PC-9 (cell line): ENCODE data around the gene HINFP. TPM values are rescaled to one million over a fixed set of nuclear protein-coding genes. Genes with fewer than 3 reads are reported as not detected.
A peak's percentile ranks its signal among the peaks of the same experiment; 100 is the strongest.

Source experiments
- BruUV-seq: library from RNA; stranded (reverse); fragments of 400-500 nt; replicated peaks from 2 replicates; lab custom pipeline; 2021; lab: Mats Ljungman, UMichigan
- CTCF ChIA-PET: fragments of 300-600 bp; sonication (Branson Sonifier 250); formaldehyde crosslinking; loops from one replicate; lab custom pipeline; 2022; ENCODE audit warnings: antibody characterized with exemption; lab: Charles Lee
- POLR2A ChIA-PET: fragments of 300-600 bp; sonication (Branson Sonifier 250); formaldehyde crosslinking; loops from one replicate; lab custom pipeline; 2022; ENCODE audit warnings: antibody characterized with exemption; ENCODE audit not compliant: unreplicated experiment; lab: Charles Lee
- DNase-seq, 2 experiments: peaks; one replicate each; pipeline versions ENCODE4 v3.0.0 to v3.0.0-alpha.2; 2015 to 2022; ENCODE audit warnings: mixed read lengths in 1 of 2
- H2AFZ ChIP-seq: fragments of 200-600 bp; sonication (generic); 2 replicates; pipeline ENCODE4 v1.8.1; 2017; ENCODE audit warnings: antibody characterized with exemption
- H3F3A ChIP-seq: fragments of 200-600 bp; sonication (generic); 2 replicates; pipeline ENCODE4 v1.8.1; 2017; ENCODE audit warnings: antibody characterized with exemption, mild to moderate bottlenecking, low read depth; ENCODE audit not compliant: insufficient read depth
- H3K27ac ChIP-seq: fragments of 200-600 bp; sonication (generic); 2 replicates; pipeline ENCODE4 v1.6.1; 2016; ENCODE audit warnings: mixed run types
- H3K27me3 ChIP-seq: fragments of 200-600 bp; sonication (generic); 2 replicates; pipeline ENCODE4 v1.6.1; 2016; ENCODE audit warnings: low read depth, mixed run types; ENCODE audit not compliant: insufficient read depth
- H3K36me3 ChIP-seq: fragments of 200-600 bp; sonication (generic); 2 replicates; pipeline ENCODE4 v1.6.1; 2016; ENCODE audit warnings: low read depth, mixed run types
- H3K4me1 ChIP-seq: fragments of 200-600 bp; sonication (generic); replicated peaks from 2 replicates; pipeline ENCODE4 v1.6.1; 2016; ENCODE audit warnings: mixed run types; ENCODE audit not compliant: insufficient read depth
- H3K4me2 ChIP-seq: fragments of 200-600 bp; sonication (generic); 2 replicates; pipeline ENCODE4 v1.6.1; 2017; ENCODE audit warnings: mixed run types
- H3K4me3 ChIP-seq: fragments of 200-600 bp; sonication (generic); 2 replicates; pipeline ENCODE4 v1.6.1; 2016; ENCODE audit warnings: mixed run types
- H3K79me2 ChIP-seq: fragments of 200-600 bp; sonication (generic); 2 replicates; pipeline ENCODE4 v1.6.1; 2017; ENCODE audit warnings: low read depth, mixed run types
- H3K9me2 ChIP-seq: fragments of 200-600 bp; sonication (generic); 2 replicates; pipeline ENCODE4 v1.8.1; 2017; ENCODE audit warnings: mild to moderate bottlenecking; ENCODE audit not compliant: insufficient read depth
- H3K9me3 ChIP-seq: fragments of 200-600 bp; sonication (generic); 2 replicates; pipeline ENCODE4 v1.8.1; 2016; ENCODE audit warnings: low read depth; ENCODE audit not compliant: insufficient read depth
- H4K20me1 ChIP-seq: fragments of 200-600 bp; sonication (generic); 2 replicates; pipeline ENCODE4 v1.8.1; 2017; ENCODE audit not compliant: insufficient read depth
- EZH2 ChIP-seq: fragments of 200-600 bp; sonication (generic); IDR thresholded peaks from 2 replicates; pipeline ENCODE4 v1.8.0; 2017; ENCODE audit warnings: antibody characterized with exemption, low read depth
- intact Hi-C: fragments of 100-400 bp; cut with micrococcal nuclease; formaldehyde crosslinking; loops from one replicate; pipeline ENCODE4 v1.10.0; 2022; ENCODE audit not compliant: unreplicated experiment
- total RNA-seq: library from RNA; stranded (reverse); gene quantifications from 2 replicates; pipeline ENCODE4 v1.2.3, GENCODE V29; 2021
- TF ChIP-seq, protein P1 (sequence below): fragments of 200-600 bp; sonication (generic); conservative IDR thresholded peaks from 2 replicates; pipeline ENCODE4 v1.6.1; 2017; ENCODE audit warnings: mixed run types, antibody characterized with exemption, mild to moderate bottlenecking, moderate library complexity

The HINFP gene
- total RNA-seq, 1 experiment from 2014 or later: 35.5 TPM

DNA sequence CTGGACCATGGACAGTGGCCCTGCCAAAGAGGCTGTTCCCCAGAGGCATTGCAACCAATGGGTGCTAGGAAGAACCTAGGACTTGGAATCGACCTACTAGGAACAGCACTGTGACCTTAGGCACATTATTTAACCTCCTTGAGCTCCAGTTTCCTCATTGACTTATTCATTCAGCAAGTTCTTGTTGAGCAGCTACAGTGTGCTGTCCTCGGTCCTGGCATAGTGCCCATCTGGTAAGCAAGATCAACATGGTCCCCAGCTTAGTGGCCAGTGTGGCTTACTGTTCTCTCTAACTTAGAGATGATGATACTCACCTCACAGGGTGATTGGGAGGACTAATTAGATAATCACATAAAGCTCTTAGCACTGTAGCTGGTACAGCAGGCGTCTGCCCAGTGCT, 35.7 kb downstream of the HINFP start:
- peak in 1 of 2 experiments; percentile 63 for DNase-seq
- POLR2A ChIA-PET: interaction anchor here (0.6 kb wide), 1 partner anchor 536 kb away, joined by 8 read pairs; no protein-coding TSS in a partner anchor
- intact Hi-C loops: no loop called here

DNA sequence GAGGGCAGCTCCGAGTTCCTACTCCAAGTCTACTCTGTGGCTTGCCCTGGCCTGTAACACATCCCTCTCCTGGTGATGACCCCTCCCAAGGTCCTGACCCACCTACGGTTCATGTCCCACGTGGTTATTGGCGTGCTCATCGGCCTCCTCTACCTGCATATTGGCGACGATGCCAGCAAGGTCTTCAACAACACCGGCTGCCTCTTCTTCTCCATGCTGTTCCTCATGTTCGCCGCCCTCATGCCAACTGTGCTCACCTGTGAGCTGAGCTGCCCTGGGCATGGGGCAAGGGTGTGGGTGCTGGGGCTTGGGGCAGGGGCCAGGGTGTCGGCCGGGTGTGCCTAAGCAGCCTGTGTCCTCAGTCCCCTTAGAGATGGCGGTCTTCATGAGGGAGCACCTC, 37.1 kb downstream of the HINFP start:
- H3K36me3 ChIP-seq: no peaks in the 10 kb centered on the region
- H3F3A ChIP-seq: no peaks in the 10 kb centered on the region
- no peaks in the 10 kb centered on the region for H3K79me2 ChIP-seq
- no peak overlapping the region for H3K4me2 ChIP-seq
- H4K20me1 ChIP-seq: no peaks in the 10 kb centered on the region
- no TSS peak for BruUV-seq
- no peak for DNase-seq
- H3K27ac ChIP-seq: no peak overlapping the region
- H3K27me3 ChIP-seq: peaks cover 16% of the 10 kb centered on the region
- H3K9me2 ChIP-seq: no peaks in the 10 kb centered on the region
- CTCF ChIA-PET: no interaction called here
- no peak overlapping the region for H3K4me3 ChIP-seq
- no peaks in the 10 kb centered on the region for H3K4me1 ChIP-seq
- intact Hi-C loops: no loop called here
- H2AFZ ChIP-seq: no peak overlapping the region
- TF ChIP-seq, protein P1, sequence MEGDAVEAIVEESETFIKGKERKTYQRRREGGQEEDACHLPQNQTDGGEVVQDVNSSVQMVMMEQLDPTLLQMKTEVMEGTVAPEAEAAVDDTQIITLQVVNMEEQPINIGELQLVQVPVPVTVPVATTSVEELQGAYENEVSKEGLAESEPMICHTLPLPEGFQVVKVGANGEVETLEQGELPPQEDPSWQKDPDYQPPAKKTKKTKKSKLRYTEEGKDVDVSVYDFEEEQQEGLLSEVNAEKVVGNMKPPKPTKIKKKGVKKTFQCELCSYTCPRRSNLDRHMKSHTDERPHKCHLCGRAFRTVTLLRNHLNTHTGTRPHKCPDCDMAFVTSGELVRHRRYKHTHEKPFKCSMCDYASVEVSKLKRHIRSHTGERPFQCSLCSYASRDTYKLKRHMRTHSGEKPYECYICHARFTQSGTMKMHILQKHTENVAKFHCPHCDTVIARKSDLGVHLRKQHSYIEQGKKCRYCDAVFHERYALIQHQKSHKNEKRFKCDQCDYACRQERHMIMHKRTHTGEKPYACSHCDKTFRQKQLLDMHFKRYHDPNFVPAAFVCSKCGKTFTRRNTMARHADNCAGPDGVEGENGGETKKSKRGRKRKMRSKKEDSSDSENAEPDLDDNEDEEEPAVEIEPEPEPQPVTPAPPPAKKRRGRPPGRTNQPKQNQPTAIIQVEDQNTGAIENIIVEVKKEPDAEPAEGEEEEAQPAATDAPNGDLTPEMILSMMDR: no peak
- no peak for TF ChIP-seq EZH2
- POLR2A ChIA-PET: interaction anchor here (0.6 kb wide), 1 partner anchor 140 kb away, joined by 3 read pairs; the partner anchor contains the start of gene RPS25
- no peaks in the 10 kb centered on the region for H3K9me3 ChIP-seq

More for the DNA sequence above, 35.7 kb downstream of the HINFP start:
- Histone ChIP-seq H3K27ac (no peak overlapping the region), H3K4me1 (no peaks in the 10 kb centered on the region), H3K4me2 (no peak overlapping the region), H3K36me3 (no peaks in the 10 kb centered on the region), H3K9me2 (no peaks in the 10 kb centered on the region), H3K4me3 (no peak overlapping the region), H3K27me3 (peaks cover 25% of the 10 kb centered on the region), H3F3A (no peaks in the 10 kb centered on the region), H3K79me2 (no peaks in the 10 kb centered on the region), H4K20me1 (no peaks in the 10 kb centered on the region), H3K9me3 (no peaks in the 10 kb centered on the region), H2AFZ (no peak overlapping the region)
- TF ChIP-seq, protein P1: no peak
- TF ChIP-seq EZH2: no peak
- CTCF ChIA-PET: interaction anchor here (0.9 kb wide), 1 partner anchor 10 kb away, joined by 3 read pairs; no protein-coding TSS in a partner anchor
- no TSS peak for BruUV-seq

DNA sequence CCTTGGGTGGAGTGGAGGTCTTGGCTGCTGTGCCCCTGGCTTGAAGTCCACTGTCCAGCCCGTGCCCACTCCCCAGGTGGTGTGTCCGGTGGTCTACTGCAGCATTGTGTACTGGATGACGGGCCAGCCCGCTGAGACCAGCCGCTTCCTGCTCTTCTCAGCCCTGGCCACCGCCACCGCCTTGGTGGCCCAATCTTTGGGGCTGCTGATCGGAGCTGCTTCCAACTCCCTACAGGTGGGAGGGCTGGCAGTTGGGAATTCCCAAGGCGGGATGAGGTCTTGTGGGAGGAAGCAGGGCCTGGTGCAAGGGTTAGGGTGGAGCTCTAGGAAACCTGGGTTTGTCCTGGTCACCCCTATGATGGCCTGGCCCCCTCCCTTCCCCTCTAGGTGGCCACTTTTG, 38.8 kb downstream of the HINFP start:
- Histone ChIP-seq H3K27ac (no peak overlapping the region), H3K4me1 (no peaks in the 10 kb centered on the region), H3K9me2 (no peaks in the 10 kb centered on the region), H3K9me3 (no peaks in the 10 kb centered on the region), H3K36me3 (no peaks in the 10 kb centered on the region), H3K4me2 (no peak overlapping the region), H4K20me1 (no peaks in the 10 kb centered on the region), H3F3A (no peaks in the 10 kb centered on the region), H3K27me3 (peaks cover 8% of the 10 kb centered on the region; the same call in 1 of the 2 replicates), H2AFZ (no peak overlapping the region), H3K4me3 (no peak overlapping the region), H3K79me2 (no peaks in the 10 kb centered on the region)
- no peak for TF ChIP-seq EZH2
- TF ChIP-seq, protein P1: no peak
- no TSS peak for BruUV-seq
- DNase-seq: no peak
- POLR2A ChIA-PET: no interaction called here
- CTCF ChIA-PET: no interaction called here
- intact Hi-C loops: no loop called here
